Limb (tissue), 2 donors: Measurements from ENCODE around the gene INPP4A.

Source experiments
- DNase-seq, 2 donors: peaks; one replicate each; pipeline ENCODE4 v3.0.0-alpha.2; 2016; ENCODE audit errors: extremely low spot score in 2 of 2

INPP4A gene

DNA sequence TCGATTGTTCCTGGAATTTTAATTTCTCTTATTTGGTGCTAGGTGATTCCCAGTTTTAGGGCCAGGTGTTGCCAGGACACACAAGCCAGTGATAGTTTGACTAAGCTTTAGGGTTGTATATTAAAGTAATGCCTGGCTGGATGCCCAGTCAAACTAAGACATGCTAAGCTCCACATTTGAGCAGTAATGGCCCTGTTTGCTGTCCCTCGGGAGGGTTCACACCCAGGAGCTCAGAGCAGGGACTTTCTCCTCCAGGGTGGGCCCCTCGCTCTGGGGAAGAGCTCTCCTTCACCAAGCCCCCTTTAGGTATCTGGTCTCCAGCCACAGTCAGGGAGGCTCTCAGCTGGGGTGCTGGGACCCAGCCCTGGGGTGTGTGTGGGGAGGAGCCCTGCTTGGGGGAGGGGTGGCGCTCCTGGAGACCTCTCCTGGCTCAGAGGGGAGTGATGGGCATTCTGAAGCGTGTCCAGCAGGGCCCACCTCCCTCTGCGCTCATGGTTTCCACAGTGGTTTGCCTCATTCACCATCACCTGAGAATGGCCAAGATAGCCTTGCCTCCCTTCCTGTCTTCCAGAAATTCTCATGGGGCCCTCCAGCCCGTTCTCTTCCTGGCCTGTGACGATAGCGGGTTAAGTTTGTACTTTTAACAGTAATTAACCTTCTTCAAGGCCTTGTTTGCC is 31.7 kb downstream of the INPP4A start:
- DNase-seq, result no peak

DNA sequence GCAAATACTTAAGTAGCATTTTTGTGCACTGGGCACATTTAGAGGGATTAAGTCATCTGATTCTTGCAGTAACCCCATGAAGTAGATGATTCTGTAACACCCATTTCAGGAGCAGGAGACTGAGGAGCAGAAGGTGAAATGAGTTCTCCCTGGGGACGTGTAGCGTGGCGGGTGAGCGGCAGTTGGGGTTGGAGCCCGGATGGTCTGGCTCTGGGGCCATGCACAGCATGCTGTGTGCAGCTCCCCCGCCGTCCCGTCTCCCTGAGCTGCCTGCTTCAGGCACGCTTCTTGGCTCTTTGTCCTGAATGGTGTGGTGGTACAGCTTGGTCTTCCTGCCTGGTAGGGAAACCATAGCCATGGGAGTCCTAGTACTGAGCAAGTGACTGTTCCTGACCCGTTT is 32.4 kb downstream of the INPP4A start:
- DNase-seq, result no peak

DNA sequence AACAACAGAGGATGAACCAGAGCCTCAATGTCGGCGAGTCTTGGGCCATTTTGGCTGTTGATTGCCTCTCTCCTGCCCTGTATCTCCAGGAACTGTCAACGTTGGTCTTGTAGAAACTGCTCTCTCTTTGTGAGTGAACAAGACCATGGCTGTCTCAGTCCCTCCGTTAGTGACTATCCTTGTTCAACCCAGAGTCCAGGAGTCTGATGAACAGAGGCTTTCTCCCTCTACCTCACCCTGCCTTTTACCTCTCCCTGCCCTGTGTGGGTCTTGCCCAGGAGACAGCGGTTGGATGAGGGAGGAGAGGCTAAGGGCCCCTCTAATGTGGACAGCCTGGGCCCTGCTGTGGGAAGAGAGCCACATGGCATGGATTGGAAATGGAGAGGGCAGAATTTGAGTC is 32.8 kb downstream of the INPP4A start:
- DNase-seq, result no peak

DNA sequence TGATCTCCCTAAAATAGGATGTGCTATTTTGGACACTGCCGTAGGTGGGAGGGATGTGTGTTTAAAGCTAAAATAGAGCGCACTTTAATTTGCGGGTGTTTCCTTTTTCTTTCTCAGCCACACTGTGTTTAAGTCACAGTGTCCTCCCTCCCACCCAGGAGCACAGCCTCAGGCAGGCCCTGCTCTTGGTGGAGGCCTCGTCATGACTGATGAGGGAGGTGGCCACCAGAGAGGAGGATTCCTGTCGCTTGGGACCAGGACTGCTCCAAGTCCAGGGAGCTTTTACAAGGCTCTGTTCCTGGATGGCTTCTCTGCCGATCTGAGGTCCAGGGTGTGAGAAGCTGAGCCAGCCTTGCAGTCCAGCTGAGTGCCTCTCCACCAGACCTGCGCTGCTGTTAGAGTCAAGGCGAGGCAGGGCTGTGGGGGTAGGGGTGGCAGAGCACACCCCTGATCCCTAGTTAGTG is 33.5 kb downstream of the INPP4A start:
- DNase-seq, result no peak

DNA sequence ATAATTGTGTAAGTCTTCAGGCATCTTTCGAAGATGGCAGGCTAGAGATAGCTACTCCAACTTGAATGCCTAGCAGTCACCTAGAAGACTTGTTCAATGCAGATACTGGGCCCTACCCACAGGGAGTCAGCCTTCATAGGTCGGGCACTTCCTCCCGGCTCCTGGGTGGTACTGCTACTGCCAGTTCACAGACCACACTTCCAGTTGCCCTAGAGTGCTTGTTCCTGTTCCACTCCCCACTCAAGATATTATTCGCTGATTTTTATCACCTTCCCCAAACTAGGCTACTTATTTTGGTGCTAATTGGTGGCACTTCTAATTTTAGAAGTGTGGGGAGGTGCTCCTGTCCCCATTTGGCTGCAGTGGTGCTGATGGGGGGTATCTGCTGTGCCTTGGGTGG is 34.2 kb downstream of the INPP4A start:
- no peak for DNase-seq

DNA sequence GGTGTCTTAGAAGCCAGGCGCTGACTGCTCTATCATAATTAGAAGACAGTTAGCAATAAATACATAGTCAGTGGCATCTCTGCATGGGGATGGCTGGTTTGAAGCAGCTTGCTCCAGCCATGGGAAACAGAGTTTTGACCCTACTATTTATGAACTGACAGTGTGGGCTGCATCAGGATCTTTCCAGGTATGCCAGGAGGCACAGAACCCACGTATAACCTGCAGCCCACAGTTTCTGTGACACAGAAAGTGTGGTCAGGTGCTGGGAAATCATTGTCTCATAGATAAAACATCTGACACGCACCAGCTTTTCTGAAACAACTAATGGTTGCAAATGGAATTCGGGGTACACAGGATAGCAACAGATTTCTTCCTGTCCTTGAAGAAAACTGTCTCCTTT is 34.7 kb downstream of the INPP4A start:
- no peak for DNase-seq

DNA sequence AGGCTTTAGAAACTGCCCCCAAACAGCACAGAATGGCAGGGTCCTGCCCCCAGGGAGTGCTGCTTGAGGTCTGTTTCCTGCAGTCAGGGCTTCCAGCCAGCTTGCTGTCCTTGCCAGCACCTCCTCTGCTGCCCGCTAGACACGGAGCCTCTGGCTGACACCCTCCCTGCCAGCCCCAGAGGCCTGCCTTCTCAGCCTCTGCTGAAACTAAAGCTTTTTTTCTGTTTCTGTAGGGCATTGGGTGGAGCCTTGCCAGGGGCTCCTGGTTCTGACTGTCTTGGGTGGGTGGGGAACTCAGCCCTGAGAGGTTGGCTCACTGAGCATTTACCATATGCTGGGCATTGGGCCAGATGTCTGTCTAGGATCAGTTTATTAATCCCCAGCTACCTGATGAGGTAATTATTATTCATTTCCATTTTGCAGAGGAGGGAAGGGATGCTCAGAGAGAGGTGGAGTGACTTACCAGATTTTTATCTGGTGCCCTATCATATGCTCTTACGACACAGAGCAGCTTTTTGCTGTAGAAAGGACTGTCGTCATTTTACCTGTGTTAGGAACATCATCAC is 35.4 kb downstream of the INPP4A start:
- DNase-seq, result peak; percentile 52 to 74

DNA sequence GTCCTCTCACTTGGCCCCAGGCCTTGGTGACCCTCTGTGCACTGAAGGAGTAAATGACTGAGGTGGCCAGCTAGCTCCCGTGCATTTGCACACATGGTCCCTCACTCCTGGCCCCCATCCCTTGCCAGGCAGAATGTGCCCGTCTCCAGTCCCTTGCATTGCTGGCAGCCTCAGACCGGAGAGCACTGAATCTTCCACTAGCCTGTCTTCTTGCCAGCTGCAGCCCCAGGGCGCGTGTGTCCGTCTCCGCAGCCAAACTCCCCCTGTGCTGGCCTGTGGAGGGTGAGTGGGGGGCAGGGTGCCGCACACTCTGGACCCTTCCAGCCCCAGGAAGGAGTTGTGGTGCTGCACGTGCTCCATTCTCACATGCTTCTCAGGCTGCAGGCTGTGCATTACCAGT is 35.9 kb downstream of the INPP4A start:
- DNase-seq, result peak in 1 of 2 donors; percentile 41

DNA sequence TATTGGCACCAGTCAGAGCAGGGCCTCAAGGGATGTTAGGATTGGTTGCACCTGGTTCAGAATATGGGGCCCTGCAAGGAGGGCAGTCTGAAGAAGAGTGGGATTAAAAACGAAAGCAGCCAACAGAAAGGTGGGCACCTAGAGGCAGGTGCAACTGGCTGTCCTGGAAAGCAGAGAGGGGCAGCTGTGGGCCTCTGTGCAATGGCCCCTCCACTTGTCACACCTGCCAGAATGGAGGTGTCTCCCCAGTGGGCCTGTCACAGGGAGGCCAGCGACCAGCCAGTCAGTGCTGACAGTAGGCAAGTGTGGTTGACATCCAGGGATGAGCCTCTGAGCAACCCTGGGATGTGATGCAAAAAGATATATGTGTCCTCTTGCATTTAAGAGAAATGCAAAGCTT is 37.7 kb downstream of the INPP4A start:
- no peak for DNase-seq

DNA sequence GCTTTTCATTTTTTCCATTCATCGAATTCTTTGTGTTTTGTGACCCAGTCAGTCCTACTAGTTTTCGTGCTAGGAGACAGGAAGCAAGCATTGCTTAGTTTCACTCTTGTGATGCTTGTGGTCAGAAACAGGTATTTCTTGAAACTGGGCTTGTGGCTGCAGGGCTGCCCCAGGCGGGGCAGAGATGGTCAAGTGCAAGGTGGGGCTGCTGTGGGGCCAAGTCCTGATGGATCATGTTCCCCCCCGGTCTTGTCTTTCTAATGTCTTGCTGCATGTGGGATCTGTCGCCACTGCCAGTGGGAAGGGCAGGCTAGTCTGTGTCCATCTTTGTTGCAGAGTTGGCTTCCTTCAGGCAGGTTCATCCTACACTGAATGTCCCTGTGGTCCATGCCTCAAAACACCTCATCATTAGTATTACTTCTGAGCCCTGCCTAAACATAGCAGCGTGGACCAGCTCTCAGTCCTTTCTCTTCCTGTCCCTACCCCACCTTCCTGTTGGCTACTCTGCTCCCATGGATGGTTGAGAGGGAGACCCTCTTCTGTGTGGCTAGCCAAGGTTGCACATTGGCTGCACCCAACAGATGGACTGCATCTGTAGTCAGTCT is 38.7 kb downstream of the INPP4A start:
- no peak for DNase-seq

DNA sequence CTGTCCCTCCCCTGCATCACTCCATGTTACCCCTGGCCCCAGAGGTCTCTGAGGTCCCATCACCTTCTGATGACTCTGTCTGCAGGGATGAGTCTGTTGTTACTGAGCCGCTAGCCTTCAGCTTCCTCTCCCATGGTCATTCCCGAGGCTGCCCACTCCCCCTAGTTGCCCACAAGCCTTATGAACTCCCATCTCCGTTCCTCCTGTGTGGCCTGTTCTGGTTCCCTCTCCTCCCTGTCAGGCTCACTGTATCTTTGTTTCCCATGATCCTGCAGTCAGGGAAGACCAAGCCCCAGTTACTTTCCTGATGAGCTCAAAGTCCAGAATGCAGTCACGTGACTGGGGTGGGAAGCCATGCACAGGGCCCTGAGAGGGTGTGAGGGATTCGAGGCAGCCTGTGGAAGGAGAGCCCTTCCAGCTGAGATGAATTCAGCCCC is 39.5 kb downstream of the INPP4A start:
- DNase-seq, result no peak

DNA sequence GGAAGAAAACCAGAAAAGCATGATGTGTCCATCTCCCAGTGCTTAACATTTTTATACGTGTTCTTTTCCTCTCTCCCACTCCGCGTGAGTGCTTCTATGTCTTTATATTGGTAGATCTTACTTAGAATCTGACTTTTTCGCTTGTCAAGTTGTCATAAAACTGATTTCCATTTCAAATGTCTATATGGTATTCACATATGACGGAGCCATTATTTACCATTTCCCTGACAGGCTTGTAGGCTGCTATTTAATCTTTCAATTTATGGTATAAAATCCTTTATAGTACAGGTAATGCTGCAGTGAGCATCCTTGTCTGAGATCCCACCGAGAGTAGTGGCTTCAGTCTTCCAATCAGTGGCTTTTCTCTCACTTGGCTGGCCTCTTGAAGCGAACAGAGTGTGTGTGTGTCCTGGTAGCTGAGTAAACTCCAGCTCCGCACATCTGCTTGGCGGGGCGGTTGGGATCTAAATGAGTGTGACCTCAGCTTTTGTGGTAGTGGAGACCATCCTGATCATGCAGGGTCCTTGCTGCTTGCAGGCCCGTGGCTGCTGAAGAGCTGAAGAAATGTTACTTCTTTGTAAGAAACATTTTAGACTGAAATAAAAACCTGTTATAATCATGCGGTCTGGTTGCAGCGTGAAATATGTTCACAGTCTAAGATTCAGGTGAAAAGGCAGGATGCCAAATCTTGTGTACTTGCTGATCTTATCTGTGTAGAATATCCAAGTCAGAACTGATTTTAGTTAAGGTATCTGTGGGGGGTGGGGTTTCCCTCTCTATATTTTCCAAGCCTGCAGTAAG is 40.2 kb downstream of the INPP4A start:
- no peak for DNase-seq

DNA sequence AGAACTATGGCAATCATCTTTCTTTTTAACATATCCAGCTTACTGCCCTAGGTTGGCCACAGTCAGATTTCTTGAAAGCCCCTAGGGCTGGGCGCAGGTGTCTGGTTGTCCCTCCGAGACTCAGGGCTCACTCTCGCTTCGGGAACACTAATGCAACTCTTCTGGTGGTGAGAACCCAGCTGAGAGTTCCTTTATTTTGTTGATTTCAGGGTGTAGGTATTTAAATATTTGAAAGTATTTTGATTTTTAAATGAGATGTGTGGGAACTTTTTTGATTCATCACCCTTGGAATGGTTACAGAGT is 40.7 kb downstream of the INPP4A start:
- DNase-seq, result no peak

DNA sequence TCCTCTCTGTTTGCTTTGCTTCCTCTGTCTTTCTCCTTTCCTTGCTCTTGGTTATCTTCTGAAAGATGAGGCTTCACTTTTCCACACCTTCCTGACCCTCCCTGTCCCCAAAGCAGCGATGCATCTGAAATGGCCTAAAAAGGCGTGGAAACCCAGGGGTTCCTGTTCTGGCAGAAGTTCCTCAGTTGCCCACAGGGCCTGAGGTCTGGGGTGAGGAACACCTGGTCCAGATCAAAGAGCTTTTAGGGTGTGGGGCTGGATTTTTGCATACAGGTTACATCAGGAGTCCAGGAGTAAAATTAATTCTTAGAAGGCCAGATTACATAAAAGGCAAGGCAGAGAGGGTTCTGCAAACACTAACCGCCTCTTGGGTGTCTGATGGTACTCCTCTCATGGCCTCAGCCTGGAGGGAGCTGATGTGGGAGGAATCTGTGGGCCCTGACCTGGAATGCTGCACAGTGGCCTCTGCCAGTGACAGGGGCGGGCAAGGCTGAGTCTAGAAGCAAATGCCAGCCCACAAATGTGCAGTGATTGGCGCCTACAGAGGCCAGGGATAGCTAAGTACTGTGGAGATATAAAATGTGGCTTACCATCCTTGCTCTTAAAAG is 41.8 kb downstream of the INPP4A start:
- DNase-seq, result no peak

DNA sequence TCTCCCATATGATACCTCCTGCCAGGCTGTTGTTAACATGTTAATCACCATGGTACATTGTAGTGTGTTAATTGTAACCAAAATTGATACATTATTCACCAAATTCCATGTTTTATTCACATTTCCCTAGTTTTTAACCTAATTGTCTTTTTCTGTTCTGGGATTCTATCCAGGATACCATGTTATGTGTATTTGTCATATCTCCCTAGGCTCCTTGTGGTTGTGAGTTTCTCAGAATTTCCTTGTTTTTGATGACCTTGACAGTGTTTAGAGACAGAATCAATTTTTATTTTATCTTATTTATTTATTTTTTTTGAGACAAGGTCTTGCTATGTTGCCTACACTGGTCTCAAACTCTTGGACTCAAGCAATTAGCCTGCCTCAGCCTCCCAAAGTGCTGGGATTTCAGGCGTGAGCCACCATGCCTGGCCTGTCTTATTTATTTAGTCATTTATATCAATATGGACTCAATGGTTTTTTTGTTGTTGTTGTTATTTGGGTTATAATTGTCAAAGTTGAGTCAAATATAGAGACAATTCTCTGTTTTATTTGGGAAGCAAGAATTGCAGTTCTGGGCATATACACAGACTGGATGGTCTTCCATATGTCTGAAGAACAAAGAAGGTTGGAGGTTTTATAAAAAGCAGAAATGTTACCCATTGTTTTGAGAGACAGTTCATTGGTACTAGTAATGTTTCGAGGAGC is 42.6 kb downstream of the INPP4A start:
- no peak for DNase-seq

DNA sequence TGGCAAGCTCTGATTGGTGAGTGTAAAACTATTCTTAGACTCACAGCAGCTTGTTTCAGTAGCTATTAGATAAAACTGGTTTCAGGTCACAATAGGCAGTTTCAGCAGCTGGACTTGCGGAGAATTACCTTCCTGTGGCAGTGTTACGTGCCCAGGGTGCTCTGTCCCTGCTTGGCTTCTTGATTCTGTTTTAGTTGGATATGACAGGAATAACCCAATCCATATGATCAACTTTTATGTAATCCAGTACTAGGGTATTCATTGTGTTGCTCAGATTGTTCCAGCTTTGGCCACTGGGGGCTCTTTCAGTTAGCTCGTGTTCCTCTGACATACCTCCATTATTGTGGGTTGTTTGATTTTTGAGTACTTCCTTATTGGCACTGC is 43.1 kb downstream of the INPP4A start:
- no peak for DNase-seq

DNA sequence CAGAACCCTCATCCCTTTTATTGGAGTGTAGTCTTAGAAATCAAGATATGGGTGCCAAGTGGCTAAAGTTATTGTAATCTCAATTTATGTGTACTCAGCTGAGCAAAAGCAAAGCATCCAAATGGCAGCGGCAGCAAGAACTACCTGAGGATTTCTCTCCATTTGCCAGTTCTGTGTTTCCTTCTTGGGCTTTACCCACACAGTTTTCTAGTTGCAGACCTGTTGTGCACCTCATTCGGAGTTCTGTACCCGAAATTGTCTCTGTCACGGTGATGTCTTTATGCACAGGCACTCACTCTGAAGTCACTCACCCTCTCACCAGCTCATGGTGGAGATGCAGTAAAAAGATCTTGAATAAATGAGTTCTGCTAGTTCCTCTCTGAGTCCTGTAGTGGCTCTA is 43.6 kb downstream of the INPP4A start:
- no peak for DNase-seq

DNA sequence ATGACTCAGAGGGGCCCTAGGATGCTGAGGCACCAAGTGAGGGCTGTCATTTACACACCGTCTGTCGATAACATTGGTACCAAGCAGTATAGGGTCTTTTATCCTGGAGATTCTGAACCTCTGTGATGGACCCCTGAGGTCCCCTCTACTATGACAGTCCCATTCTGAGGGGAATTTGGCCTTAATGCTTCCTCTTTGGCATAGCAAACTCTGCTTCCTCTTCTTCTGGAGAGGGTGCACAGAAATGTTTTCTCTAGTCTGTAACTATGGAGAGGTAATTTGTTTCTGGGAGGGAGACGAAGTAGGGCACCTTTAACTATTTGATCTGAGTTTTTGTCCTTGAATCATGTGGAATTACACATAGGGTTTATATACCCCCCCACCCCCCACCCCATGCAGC is 44.8 kb downstream of the INPP4A start:
- DNase-seq, result no peak

DNA sequence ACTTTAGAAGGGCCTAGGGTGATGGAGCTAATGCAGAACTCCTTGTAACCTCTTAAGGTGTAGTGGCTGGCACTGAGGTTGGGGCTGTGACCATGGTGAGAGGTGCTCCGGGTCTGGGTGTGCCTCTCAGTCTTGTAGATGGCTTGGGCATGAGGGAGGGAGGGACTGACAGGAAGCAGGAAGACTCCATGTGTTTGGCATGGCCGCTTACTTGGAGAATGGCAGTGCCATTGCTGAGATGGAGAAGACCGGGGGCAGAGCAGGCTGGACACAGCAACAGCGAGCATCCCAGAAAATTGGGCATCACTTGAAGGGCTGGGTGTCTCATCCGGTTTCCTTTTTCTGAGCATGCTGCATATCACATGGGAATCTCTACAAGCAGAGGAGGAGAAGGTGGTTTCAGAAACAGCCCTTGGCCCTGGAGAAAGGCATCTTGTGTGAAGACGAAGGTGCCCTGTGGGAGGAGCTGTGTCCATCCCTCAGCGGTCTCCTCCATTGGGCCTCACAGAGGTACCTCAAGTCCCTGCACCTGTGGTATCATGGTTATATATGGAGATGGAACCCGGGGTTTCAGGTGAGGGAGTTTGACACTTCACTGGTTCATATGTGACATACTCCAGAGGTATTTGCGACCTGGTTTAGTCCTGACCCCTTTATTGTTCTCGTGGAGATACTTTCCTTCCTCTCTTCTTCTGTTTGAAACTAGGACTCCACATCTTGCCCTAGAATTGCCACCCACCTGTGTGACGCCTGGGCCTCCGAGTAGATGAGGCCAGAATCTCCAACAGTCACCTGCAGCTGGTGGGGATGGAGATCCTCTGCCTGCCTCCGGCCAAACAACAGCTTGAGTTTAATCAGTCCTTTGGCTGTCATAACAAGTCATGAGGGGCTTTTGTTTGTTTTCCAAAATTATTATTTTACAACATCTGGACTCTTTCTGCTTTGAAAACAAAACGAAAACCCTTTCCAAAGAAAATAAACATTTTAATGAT is 45.6 kb downstream of the INPP4A start:
- no peak for DNase-seq

DNA sequence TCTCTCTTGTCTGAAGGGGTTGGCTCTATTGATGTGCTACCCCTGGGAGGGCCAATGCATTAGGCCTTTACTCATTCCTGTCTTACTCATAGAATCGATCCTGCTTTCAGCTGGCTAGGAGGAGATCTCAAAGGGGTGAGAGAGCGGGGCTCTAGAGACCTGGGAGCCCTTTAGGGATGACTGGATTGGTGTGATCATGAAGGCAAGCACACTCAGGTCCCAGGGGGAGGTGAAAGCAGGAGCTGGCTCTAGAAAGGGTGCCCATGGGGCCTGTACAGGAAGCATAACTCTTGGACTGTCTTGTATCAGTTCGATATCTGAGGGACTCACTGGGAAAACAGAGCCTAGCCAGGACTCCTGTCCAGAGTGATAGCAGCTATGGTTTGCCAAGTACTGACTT is 47.8 kb downstream of the INPP4A start:
- DNase-seq, result no peak
